SK-N-SH (cell line): ENCODE measurements around the gene TXNDC2. TPM values are rescaled to one million over a fixed set of nuclear protein-coding genes. Genes with fewer than 3 reads are reported as not detected.

Source experiments
- CTCF ChIA-PET: fragments of 300-600, 350-600 bp; formaldehyde crosslinking; extraction: SDS; loops from one replicate; lab custom pipeline; 2021; lab: Yijun Ruan, JAX
- POLR2A ChIA-PET: fragments of 350-600 bp; sonication (Branson Sonifier 250); formaldehyde crosslinking; extraction: SDS; loops from one replicate; lab custom pipeline; 2020; ENCODE audit warnings: antibody characterized with exemption, inconsistent platforms; lab: Yijun Ruan, JAX
- DNase-seq: peaks from one replicate; pipeline ENCODE4 v3.0.0; 2012
- H2AFZ ChIP-seq: fragments of 200-600 bp; sonication (generic); 2 replicates; pipeline ENCODE4 v1.8.1; 2016; ENCODE audit warnings: antibody characterized with exemption, mild to moderate bottlenecking, low read depth
- H3F3A ChIP-seq: fragments of 200-600 bp; sonication (generic); replicated peaks from 2 replicates; pipeline ENCODE3; 2016; ENCODE audit warnings: antibody characterized with exemption, mild to moderate bottlenecking; ENCODE audit not compliant: insufficient read depth
- H3K27ac ChIP-seq, 2 experiments: fragments of 200-500 bp in 1 of 2; fragments of 200-600 bp in 1 of 2; sonication (Bioruptor generic) in 1 of 2; sonication (generic), shearing (Covaris generic) in 1 of 2; 2 replicates each; pipeline versions ENCODE4 v1.5.1 to v1.6.1; 2014 to 2016; ENCODE audit warnings: low read depth in 2 of 2, inconsistent platforms in 1 of 2, low read length in 1 of 2, mild to moderate bottlenecking in 1 of 2, mixed read lengths in 1 of 2
- H3K27me3 ChIP-seq: fragments of 200-600 bp; sonication (generic), shearing (Covaris generic); 2 replicates; pipeline ENCODE4 v1.6.1; 2016; ENCODE audit warnings: mixed run types; ENCODE audit not compliant: insufficient read depth
- H3K36me3 ChIP-seq, 2 experiments: fragments of 200-500 bp in 1 of 2; fragments of 200-600 bp in 1 of 2; sonication (Bioruptor generic) in 1 of 2; sonication (generic) in 1 of 2; replicated peaks in 1 of 2; 2 replicates each; pipeline versions ENCODE3 to v1.5.1; 2014 to 2016; ENCODE audit warnings: low read length in 1 of 2, mild to moderate bottlenecking in 1 of 2; ENCODE audit not compliant: insufficient read depth in 2 of 2, control insufficient read depth in 1 of 2
- H3K4me1 ChIP-seq, 2 experiments: fragments of 200-500 bp in 1 of 2; fragments of 200-600 bp in 1 of 2; sonication (Bioruptor generic) in 1 of 2; sonication (generic), shearing (Covaris generic) in 1 of 2; 2 replicates each; pipeline versions ENCODE4 v1.5.1 to v1.6.1; 2014 to 2016; ENCODE audit warnings: low read depth in 1 of 2, low read length in 1 of 2, mixed run types in 1 of 2; ENCODE audit not compliant: insufficient read depth in 2 of 2, control insufficient read depth in 1 of 2
- H3K4me2 ChIP-seq: fragments of 200-600 bp; sonication (generic), shearing (Covaris generic); 2 replicates; pipeline ENCODE4 v1.6.1; 2017; ENCODE audit warnings: mixed run types
- H3K4me3 ChIP-seq, 2 experiments: fragments of 200-500 bp in 1 of 2; fragments of 200-600 bp in 1 of 2; sonication (Bioruptor generic) in 1 of 2; sonication (generic), shearing (Covaris generic) in 1 of 2; 2 replicates each; pipeline versions ENCODE4 v1.5.1 to v1.8.1; 2014 to 2016; ENCODE audit warnings: low read depth in 2 of 2, inconsistent platforms in 1 of 2, low read length in 1 of 2, mild to moderate bottlenecking in 1 of 2, mixed read lengths in 1 of 2, moderate library complexity in 1 of 2
- H3K79me2 ChIP-seq: fragments of 200-600 bp; sonication (generic); 2 replicates; pipeline ENCODE4 v1.8.1; 2017; ENCODE audit warnings: mild to moderate bottlenecking; ENCODE audit not compliant: insufficient read depth
- H3K9ac ChIP-seq: fragments of 200-600 bp; sonication (generic); 2 replicates; pipeline ENCODE4 v1.6.1; 2017; ENCODE audit warnings: mixed run types
- H3K9me2 ChIP-seq: fragments of 200-600 bp; sonication (generic); 2 replicates; pipeline ENCODE4 v1.6.1; 2017; ENCODE audit warnings: mixed run types
- H3K9me3 ChIP-seq: fragments of 200-600 bp; sonication (generic); 2 replicates; pipeline ENCODE4 v1.6.1; 2017; ENCODE audit warnings: mixed run types, mild to moderate bottlenecking, moderate library complexity
- H4K20me1 ChIP-seq: fragments of 200-600 bp; sonication (generic); 2 replicates; pipeline ENCODE4 v1.6.1; 2017; ENCODE audit warnings: mild to moderate bottlenecking, mixed run types; ENCODE audit not compliant: insufficient read depth
- ELF1 ChIP-seq: IDR thresholded peaks from 2 replicates; pipeline ENCODE4 v1.4.0; 2012
- FOSL2 ChIP-seq: IDR thresholded peaks from 2 replicates; pipeline ENCODE4 v1.4.0; 2012; ENCODE audit warnings: low read depth, mild to moderate bottlenecking, moderate library complexity, borderline replicate concordance
- GABPA ChIP-seq: IDR thresholded peaks from 2 replicates; pipeline ENCODE4 v1.4.0; 2012; ENCODE audit warnings: low read depth, mild to moderate bottlenecking
- MAX ChIP-seq: IDR thresholded peaks from 2 replicates; pipeline ENCODE4 v1.4.0; 2012; ENCODE audit warnings: low read depth
- MXI1 ChIP-seq: IDR thresholded peaks from 2 replicates; pipeline ENCODE4 v1.6.1; 2012; ENCODE audit warnings: mild to moderate bottlenecking, low read depth, low read length, improper control_type of control experiment
- RCOR1 ChIP-seq: fragments of 150-350 bp; IDR thresholded peaks from 2 replicates; pipeline ENCODE4 v1.6.1; 2017; ENCODE audit warnings: antibody characterized with exemption, low read length
- REST ChIP-seq: IDR thresholded peaks from 2 replicates; pipeline ENCODE4 v1.6.1; 2012; ENCODE audit warnings: mild to moderate bottlenecking, low read depth, low read length, moderate library complexity
- RFX5 ChIP-seq: IDR thresholded peaks from 2 replicates; pipeline ENCODE4 v1.6.1; 2012; ENCODE audit warnings: mild to moderate bottlenecking, improper control_type of control experiment, low read length
- RXRA ChIP-seq: IDR thresholded peaks from 2 replicates; pipeline ENCODE4 v1.4.0; 2012; ENCODE audit warnings: low read depth, mild to moderate bottlenecking, borderline replicate concordance
- SMC3 ChIP-seq: IDR thresholded peaks from 2 replicates; pipeline ENCODE4 v1.6.1; 2012; ENCODE audit warnings: low read depth, low read length, improper control_type of control experiment
- TCF12 ChIP-seq: IDR thresholded peaks from 2 replicates; pipeline ENCODE4 v1.4.0; 2012
- TEAD4 ChIP-seq: IDR thresholded peaks from 2 replicates; pipeline ENCODE4 v1.4.0; 2012; ENCODE audit warnings: mild to moderate bottlenecking, borderline replicate concordance; ENCODE audit not compliant: insufficient read depth
- USF1 ChIP-seq: IDR thresholded peaks from 2 replicates; pipeline ENCODE4 v1.4.0; 2012; ENCODE audit warnings: low read depth, borderline replicate concordance
- YY1 ChIP-seq: IDR thresholded peaks from 2 replicates; pipeline ENCODE4 v1.4.0; 2012; ENCODE audit warnings: low read depth, mild to moderate bottlenecking
- WGBS: methylation state at CpG from one replicate; pipeline ENCODE4 v1.1.6; 2017; ENCODE audit warnings: low lambda C conversion rate; 5-methylcytosine and 5-hydroxymethylcytosine counted together
- polyA plus RNA-seq, 3 experiments: library from polyadenylated mRNA; depleted of rRNA; stranded (reverse); fragments of >200 nt; gene quantifications; 2 replicates each; pipeline ENCODE4 v1.2.3, GENCODE V29; 2012

The TXNDC2 gene
- polyA plus RNA-seq, 1 of the 3 experiments (the other 2 are of a cell fraction): 0.07 TPM

GRCh38 chr18:9852266-9853081 is 33.3 kb upstream of the TXNDC2 start:
- Histone ChIP-seq H3K9me3 (peaks cover 8% of the 10 kb centered on the region; the same call in 1 of the 2 replicates), H3K27me3 (no peaks in the 10 kb centered on the region), H4K20me1 (no peaks in the 10 kb centered on the region), H3F3A (no peaks in the 10 kb centered on the region), H3K79me2 (no peaks in the 10 kb centered on the region; the same call in 1 of the 2 replicates), H3K4me2 (no peak overlapping the region), H3K4me3 (no peak overlapping the region), H3K9me2 (no peaks in the 10 kb centered on the region), H3K4me1 (no peaks in the 10 kb centered on the region), H3K9ac (no peak overlapping the region), H3K36me3 (peaks cover 0 to 4% of the 10 kb centered on the region in 2 experiments), H3K27ac (no peak overlapping the region), H2AFZ (no peak overlapping the region)
- POLR2A ChIA-PET: no interaction called here
- TF ChIP-seq USF1: no peak
- TF ChIP-seq GABPA: no peak
- DNase-seq: no peak
- WGBS: 89% methylated on average over 5 of the region's 5 CpGs
- CTCF ChIA-PET: no interaction called here

GRCh38 chr18:9854801-9855676 is 30.7 kb upstream of the TXNDC2 start:
- Histone ChIP-seq H3K4me1 (peaks cover 0 to 2% of the 10 kb centered on the region in 2 experiments; a peak in 1 of 4 replicates), H3K9ac (no peak overlapping the region), H3K9me3 (peaks cover 8% of the 10 kb centered on the region; the same call in 1 of the 2 replicates), H3K9me2 (no peaks in the 10 kb centered on the region), H3K4me3 (no peak overlapping the region), H3K4me2 (no peak overlapping the region), H3K27me3 (no peaks in the 10 kb centered on the region), H3K79me2 (no peaks in the 10 kb centered on the region; the same call in 1 of the 2 replicates), H3K27ac (no peak overlapping the region), H2AFZ (no peak overlapping the region), H4K20me1 (no peaks in the 10 kb centered on the region), H3K36me3 (peaks cover 0 to 9% of the 10 kb centered on the region in 2 experiments), H3F3A (no peaks in the 10 kb centered on the region)
- no peak for DNase-seq
- CTCF ChIA-PET: no interaction called here
- WGBS: 91% methylated on average over 12 of the region's 12 CpGs
- TF ChIP-seq YY1 (no peak), MAX (no peak), MXI1 (no peak), SMC3 (no peak), RCOR1 (no peak), TCF12 (no peak), REST (no peak), RFX5 (no peak), FOSL2 (no peak), RXRA (no peak), TEAD4 (no peak), ELF1 (no peak), USF1 (no peak)
- POLR2A ChIA-PET: no interaction called here
